ENCODE data around the gene GLI3.

Gene GLI3

GRCh38 chr7:42185726-42186125, 51.3 kb downstream of the GLI3 start:
- Histone ChIP-seq H3K27me3 (ENCODE audit: control insufficient read depth, insufficient read depth, low read length, poor library complexity, severe bottlenecking) (no peaks in the 10 kb centered on the region), H3K4me3 (ENCODE audit: insufficient read depth, low read depth, low read length) (no peak overlapping the region), H3K36me3 (ENCODE audit: control insufficient read depth, insufficient read depth, low read length) (peaks cover 9% of the 10 kb centered on the region), H3K4me1 (ENCODE audit: control insufficient read depth, insufficient read depth, low read length) (peaks cover 17% of the 10 kb centered on the region), H3K9me3 (ENCODE audit: control insufficient read depth, low read length) (no peaks in the 10 kb centered on the region), H3K27ac (ENCODE audit: insufficient read depth, low read depth, low read length, poor library complexity, severe bottlenecking) (no peak overlapping the region)
- WGBS, 2 experiments, result 81% methylated on average over 4 of the region's 4 CpGs

- H3K27ac ChIP-seq (ENCODE audit: insufficient read depth, low read depth, low read length, poor library complexity, severe bottlenecking), result no peak overlapping the region
- no peaks in the 10 kb centered on the region for H3K27me3 ChIP-seq (ENCODE audit: control insufficient read depth, insufficient read depth, low read length, poor library complexity, severe bottlenecking)
- no peak overlapping the region for H3K4me3 ChIP-seq (ENCODE audit: insufficient read depth, low read depth, low read length)
- peaks cover 18% of the 10 kb centered on the region for H3K4me1 ChIP-seq (ENCODE audit: control insufficient read depth, insufficient read depth, low read length)
- H3K36me3 ChIP-seq (ENCODE audit: control insufficient read depth, insufficient read depth, low read length), result peaks cover 17% of the 10 kb centered on the region
- H3K9me3 ChIP-seq (ENCODE audit: control insufficient read depth, low read length), result no peaks in the 10 kb centered on the region
- 91 to 95% methylated on average over 4 of the region's 6 CpGs for WGBS, 2 experiments
Measured at GRCh38 chr7:42183547-42183946, 53.5 kb downstream of the GLI3 start.

GRCh38 chr7:42181566-42181965, 55.4 kb downstream of the GLI3 start:
- H3K9me3 ChIP-seq (ENCODE audit: control insufficient read depth, low read length), result no peaks in the 10 kb centered on the region

GRCh38 chr7:42180806-42181205, 56.2 kb downstream of the GLI3 start:
- H3K27me3 ChIP-seq (ENCODE audit: control insufficient read depth, insufficient read depth, low read length, poor library complexity, severe bottlenecking), result no peaks in the 10 kb centered on the region
- H3K36me3 ChIP-seq (ENCODE audit: control insufficient read depth, insufficient read depth, low read length), result peaks cover 22% of the 10 kb centered on the region
- peaks cover 37% of the 10 kb centered on the region for H3K4me1 ChIP-seq (ENCODE audit: control insufficient read depth, insufficient read depth, low read length)
- no peak overlapping the region for H3K4me3 ChIP-seq (ENCODE audit: insufficient read depth, low read depth, low read length)
- WGBS, 2 experiments, result 94 to 98% methylated on average over 2 of the region's 2 CpGs
- H3K27ac ChIP-seq (ENCODE audit: insufficient read depth, low read depth, low read length, poor library complexity, severe bottlenecking), result no peak overlapping the region
- H3K9me3 ChIP-seq (ENCODE audit: control insufficient read depth, low read length), result no peaks in the 10 kb centered on the region

More at GRCh38 chr7:42181566-42181965, 55.4 kb downstream of the GLI3 start:
- no peak overlapping the region for H3K4me3 ChIP-seq (ENCODE audit: insufficient read depth, low read depth, low read length)
- H3K27me3 ChIP-seq (ENCODE audit: control insufficient read depth, insufficient read depth, low read length, poor library complexity, severe bottlenecking), result no peaks in the 10 kb centered on the region
- 76 to 88% methylated on average over 4 of the region's 4 CpGs for WGBS, 2 experiments
- H3K36me3 ChIP-seq (ENCODE audit: control insufficient read depth, insufficient read depth, low read length), result peaks cover 24% of the 10 kb centered on the region
- H3K4me1 ChIP-seq (ENCODE audit: control insufficient read depth, insufficient read depth, low read length), result peaks cover 35% of the 10 kb centered on the region
- H3K27ac ChIP-seq (ENCODE audit: insufficient read depth, low read depth, low read length, poor library complexity, severe bottlenecking), result no peak overlapping the region

- H3K4me1 ChIP-seq (ENCODE audit: control insufficient read depth, insufficient read depth, low read length), result peaks cover 30% of the 10 kb centered on the region
- no peaks in the 10 kb centered on the region for H3K9me3 ChIP-seq (ENCODE audit: control insufficient read depth, low read length)
- H3K27me3 ChIP-seq (ENCODE audit: control insufficient read depth, insufficient read depth, low read length, poor library complexity, severe bottlenecking), result no peaks in the 10 kb centered on the region
- H3K27ac ChIP-seq (ENCODE audit: insufficient read depth, low read depth, low read length, poor library complexity, severe bottlenecking), result no peak overlapping the region
- H3K36me3 ChIP-seq (ENCODE audit: control insufficient read depth, insufficient read depth, low read length), result peaks cover 27% of the 10 kb centered on the region
- 87 to 92% methylated on average over 3 of the region's 3 CpGs for WGBS, 2 experiments
- H3K4me3 ChIP-seq (ENCODE audit: insufficient read depth, low read depth, low read length), result no peak overlapping the region
Measured at GRCh38 chr7:42176724-42177101, 60.3 kb downstream of the GLI3 start.

GRCh38 chr7:42175834-42176723, 60.9 kb downstream of the GLI3 start:
- Histone ChIP-seq H3K4me3 (ENCODE audit: insufficient read depth, low read depth, low read length) (no peak overlapping the region), H3K9me3 (ENCODE audit: control insufficient read depth, low read length) (no peaks in the 10 kb centered on the region), H3K27ac (ENCODE audit: insufficient read depth, low read depth, low read length, poor library complexity, severe bottlenecking) (no peak overlapping the region), H3K36me3 (ENCODE audit: control insufficient read depth, insufficient read depth, low read length) (peaks cover 29% of the 10 kb centered on the region), H3K4me1 (ENCODE audit: control insufficient read depth, insufficient read depth, low read length) (peaks cover 30% of the 10 kb centered on the region), H3K27me3 (ENCODE audit: control insufficient read depth, insufficient read depth, low read length, poor library complexity, severe bottlenecking) (no peaks in the 10 kb centered on the region)
- 91% methylated on average over 4 of the region's 4 CpGs for WGBS, 2 experiments

- no peaks in the 10 kb centered on the region for H3K27me3 ChIP-seq (ENCODE audit: control insufficient read depth, insufficient read depth, low read length, poor library complexity, severe bottlenecking)
- H3K4me1 ChIP-seq (ENCODE audit: control insufficient read depth, insufficient read depth, low read length), result peaks cover 30% of the 10 kb centered on the region
- 92 to 93% methylated on average over 20 of the region's 20 CpGs for WGBS, 2 experiments
- peaks cover 25% of the 10 kb centered on the region for H3K36me3 ChIP-seq (ENCODE audit: control insufficient read depth, insufficient read depth, low read length)
- H3K27ac ChIP-seq (ENCODE audit: insufficient read depth, low read depth, low read length, poor library complexity, severe bottlenecking), result peak overlapping the region; percentile 62
- H3K4me3 ChIP-seq (ENCODE audit: insufficient read depth, low read depth, low read length), result no peak overlapping the region
- no peaks in the 10 kb centered on the region for H3K9me3 ChIP-seq (ENCODE audit: control insufficient read depth, low read length)
Measured at GRCh38 chr7:42174391-42174912, 62.6 kb downstream of the GLI3 start.

- no peaks in the 10 kb centered on the region for H3K9me3 ChIP-seq (ENCODE audit: control insufficient read depth, low read length)
- peaks cover 8% of the 10 kb centered on the region for H3K4me1 ChIP-seq (ENCODE audit: control insufficient read depth, insufficient read depth, low read length)
- peaks cover 18% of the 10 kb centered on the region for H3K36me3 ChIP-seq (ENCODE audit: control insufficient read depth, insufficient read depth, low read length)
- no peak overlapping the region for H3K4me3 ChIP-seq (ENCODE audit: insufficient read depth, low read depth, low read length)
- no peaks in the 10 kb centered on the region for H3K27me3 ChIP-seq (ENCODE audit: control insufficient read depth, insufficient read depth, low read length, poor library complexity, severe bottlenecking)
- no peak overlapping the region for H3K27ac ChIP-seq (ENCODE audit: insufficient read depth, low read depth, low read length, poor library complexity, severe bottlenecking)
Measured at GRCh38 chr7:42170724-42171123, 66.3 kb downstream of the GLI3 start.

GRCh38 chr7:42168512-42168911, 68.5 kb downstream of the GLI3 start:
- Histone ChIP-seq H3K27me3 (ENCODE audit: control insufficient read depth, insufficient read depth, low read length, poor library complexity, severe bottlenecking) (no peaks in the 10 kb centered on the region), H3K9me3 (ENCODE audit: control insufficient read depth, low read length) (no peaks in the 10 kb centered on the region), H3K27ac (ENCODE audit: insufficient read depth, low read depth, low read length, poor library complexity, severe bottlenecking) (no peak overlapping the region), H3K4me1 (ENCODE audit: control insufficient read depth, insufficient read depth, low read length) (no peaks in the 10 kb centered on the region), H3K4me3 (ENCODE audit: insufficient read depth, low read depth, low read length) (no peak overlapping the region), H3K36me3 (ENCODE audit: control insufficient read depth, insufficient read depth, low read length) (peaks cover 18% of the 10 kb centered on the region)
- 90 to 94% methylated on average over 8 of the region's 8 CpGs for WGBS, 2 experiments

- no peak overlapping the region for H3K27ac ChIP-seq (ENCODE audit: insufficient read depth, low read depth, low read length, poor library complexity, severe bottlenecking)
- H3K4me3 ChIP-seq (ENCODE audit: insufficient read depth, low read depth, low read length), result no peak overlapping the region
- no peaks in the 10 kb centered on the region for H3K4me1 ChIP-seq (ENCODE audit: control insufficient read depth, insufficient read depth, low read length)
- no peaks in the 10 kb centered on the region for H3K27me3 ChIP-seq (ENCODE audit: control insufficient read depth, insufficient read depth, low read length, poor library complexity, severe bottlenecking)
- H3K9me3 ChIP-seq (ENCODE audit: control insufficient read depth, low read length), result no peaks in the 10 kb centered on the region
- H3K36me3 ChIP-seq (ENCODE audit: control insufficient read depth, insufficient read depth, low read length), result peaks cover 14% of the 10 kb centered on the region
Measured at GRCh38 chr7:42167631-42168236, 69.3 kb downstream of the GLI3 start.

Measured in ectodermal cell (in vitro differentiated cells).